ENCODE data around the gene DMRT2.

Gene DMRT2

GRCh38 chr9:1050125-1050895, at the start of gene DMRT2:
Gene DMRT2, plus strand, starts transcription at chr9:1050357. Its CDS starts 1,257 bp downstream, at chr9:1051614.
- no peak for DNase-seq (ENCODE audit: low read depth)

- DNase-seq (ENCODE audit: low read depth): no peak
Measured at GRCh38 chr9:1001838-1002237, 48.3 kb upstream of the DMRT2 start.

DNA sequence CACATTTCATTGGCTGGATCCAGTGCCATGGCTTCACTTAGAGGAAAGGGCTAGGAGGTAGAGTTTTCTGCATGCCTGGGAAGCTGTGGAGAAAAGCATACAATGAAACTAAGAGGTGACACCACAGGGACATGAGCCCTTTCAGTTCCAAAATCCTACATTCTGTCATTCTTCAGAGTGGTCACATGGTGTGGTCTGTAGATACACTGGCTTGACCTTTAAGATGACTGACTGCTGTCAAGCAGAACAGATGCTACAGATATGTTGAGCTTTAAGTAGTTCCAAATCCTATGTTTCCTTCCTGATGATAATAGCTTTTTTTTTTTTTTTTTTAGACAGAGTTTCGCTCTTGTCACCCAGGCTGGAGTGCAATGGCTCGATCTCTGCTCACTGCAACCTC, 47.5 kb upstream of the DMRT2 start:
- no peak for DNase-seq (ENCODE audit: low read depth)

- DNase-seq (ENCODE audit: low read depth): no peak
Measured at GRCh38 chr9:1005043-1005667, 45.0 kb upstream of the DMRT2 start.

- no peak for DNase-seq (ENCODE audit: low read depth)
Measured at GRCh38 chr9:1007312-1007711, 42.8 kb upstream of the DMRT2 start.

- DNase-seq (ENCODE audit: low read depth): no peak
Measured at GRCh38 chr9:1008216-1008615, 41.9 kb upstream of the DMRT2 start.

GRCh38 chr9:1009101-1009707, 41.0 kb upstream of the DMRT2 start:
- DNase-seq (ENCODE audit: low read depth): peak; percentile 70

- DNase-seq (ENCODE audit: low read depth): no peak
Measured at GRCh38 chr9:1013021-1013420, 37.1 kb upstream of the DMRT2 start.

GRCh38 chr9:1014225-1014624, 35.9 kb upstream of the DMRT2 start:
- no peak for DNase-seq (ENCODE audit: low read depth)

DNA sequence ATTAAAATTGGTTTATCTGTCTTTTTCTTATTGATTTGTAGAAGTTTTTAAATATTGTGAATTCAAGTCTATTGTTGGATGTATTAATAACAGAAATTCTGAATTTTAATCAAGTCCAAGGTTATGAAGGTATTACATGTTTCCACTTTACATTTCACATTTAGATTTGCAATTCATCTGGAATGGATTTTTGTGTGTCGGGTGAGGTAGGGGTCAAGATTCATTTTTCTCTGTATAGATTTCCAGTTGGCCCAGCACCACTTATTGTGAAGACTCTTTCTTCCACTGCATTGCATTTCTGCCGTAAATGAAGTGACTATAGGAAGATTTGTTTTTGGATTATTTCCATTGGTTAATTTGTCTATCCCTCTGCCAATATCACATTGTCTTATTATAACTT, 35.5 kb upstream of the DMRT2 start:
- DNase-seq (ENCODE audit: low read depth): no peak

GRCh38 chr9:1018121-1018520, 32.0 kb upstream of the DMRT2 start:
- DNase-seq (ENCODE audit: low read depth): no peak

DNA sequence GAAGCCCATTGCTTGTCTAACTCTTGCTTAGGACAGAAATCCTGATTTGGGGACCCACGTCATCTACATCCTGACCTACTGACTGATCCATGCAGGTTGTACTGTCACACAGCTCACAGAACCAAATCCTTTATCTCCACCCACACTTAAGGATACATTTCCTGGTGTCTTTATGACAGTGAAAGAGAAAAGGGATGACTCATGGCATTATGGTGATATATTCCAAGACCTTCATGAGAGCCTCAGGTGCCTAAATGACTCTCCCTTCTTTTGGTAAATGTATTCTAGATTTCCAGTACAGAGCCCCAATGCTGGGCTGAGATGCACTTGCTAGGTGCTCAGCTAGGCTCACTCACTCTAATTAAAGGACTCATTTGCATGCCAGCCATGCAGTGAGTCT, 26.0 kb upstream of the DMRT2 start:
- DNase-seq (ENCODE audit: low read depth): no peak

DNA sequence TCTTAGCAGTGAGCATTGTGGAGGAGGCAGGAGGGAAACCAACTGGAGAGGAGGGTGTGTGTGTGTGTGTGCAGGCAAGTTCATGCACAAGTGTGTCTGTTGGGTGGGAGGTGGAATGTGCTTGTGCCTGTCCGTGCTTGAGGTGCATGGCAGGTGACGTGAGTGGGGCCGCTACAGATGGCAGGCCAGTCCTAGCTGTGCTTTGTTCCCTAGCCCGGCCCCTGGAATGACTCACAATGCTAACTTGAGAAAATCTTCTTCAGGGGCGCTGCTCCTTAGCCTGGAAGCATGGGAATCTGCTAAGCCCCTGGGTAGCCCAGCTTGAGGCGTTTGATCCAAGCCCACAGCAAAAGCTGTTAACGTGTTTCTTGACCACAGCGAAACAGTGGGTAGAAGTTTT, 25.0 kb upstream of the DMRT2 start:
- no peak for DNase-seq (ENCODE audit: low read depth)

DNA sequence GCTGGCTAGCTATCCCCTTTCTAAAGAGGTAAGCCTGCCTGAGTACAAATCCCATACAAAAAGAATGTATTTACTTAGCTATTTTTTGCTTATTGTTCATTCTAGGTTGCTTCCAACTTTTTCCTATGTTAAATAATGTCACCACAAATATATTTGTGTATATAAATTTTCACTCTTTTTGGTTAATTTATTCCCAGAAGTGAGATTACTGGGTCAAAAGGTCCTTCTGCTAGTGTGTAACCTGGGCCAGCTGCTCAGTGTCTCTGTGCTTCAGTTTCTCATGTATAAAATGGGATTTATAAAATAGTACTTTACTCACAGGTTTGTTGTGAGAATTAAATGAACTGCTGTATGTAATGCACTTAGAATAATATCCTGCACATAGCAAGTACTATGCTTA, 23.9 kb upstream of the DMRT2 start:
- no peak for DNase-seq (ENCODE audit: low read depth)

- DNase-seq (ENCODE audit: low read depth): no peak
Measured at GRCh38 chr9:1028501-1029190, 21.5 kb upstream of the DMRT2 start.

DNA sequence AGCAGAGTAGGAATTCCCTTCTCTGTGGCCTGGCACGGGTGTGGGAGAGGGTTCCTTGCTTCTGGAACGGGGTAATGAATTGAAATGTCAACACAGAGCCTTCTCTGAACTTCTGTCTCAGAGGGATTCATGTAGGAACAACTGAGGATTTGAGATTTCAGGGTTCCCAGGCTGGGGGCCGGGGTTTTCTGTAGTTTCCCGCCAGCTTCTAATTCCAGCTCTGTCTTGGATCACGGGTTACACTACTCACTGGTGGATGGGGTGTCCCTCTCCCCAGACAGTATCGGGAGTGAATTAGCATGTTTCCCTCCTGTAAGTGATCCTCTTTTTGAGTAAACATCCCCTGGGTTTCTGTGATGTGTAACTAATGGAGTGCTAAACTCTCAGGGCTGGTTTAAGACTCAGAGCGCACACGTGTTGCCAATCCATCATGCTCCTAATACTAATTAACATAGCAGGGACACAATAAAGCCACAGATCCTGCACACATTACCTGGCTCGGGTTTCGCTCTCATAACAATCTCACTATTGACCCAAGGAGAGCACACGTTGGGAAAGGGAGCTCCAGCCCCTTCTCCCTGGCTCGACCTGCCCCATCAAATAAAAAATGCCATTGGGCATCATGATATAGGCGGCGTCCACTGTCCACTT, 18.1 kb upstream of the DMRT2 start:
- DNase-seq (ENCODE audit: low read depth): no peak

- DNase-seq (ENCODE audit: low read depth): no peak
Measured at GRCh38 chr9:1034271-1034670, 15.9 kb upstream of the DMRT2 start.

DNA sequence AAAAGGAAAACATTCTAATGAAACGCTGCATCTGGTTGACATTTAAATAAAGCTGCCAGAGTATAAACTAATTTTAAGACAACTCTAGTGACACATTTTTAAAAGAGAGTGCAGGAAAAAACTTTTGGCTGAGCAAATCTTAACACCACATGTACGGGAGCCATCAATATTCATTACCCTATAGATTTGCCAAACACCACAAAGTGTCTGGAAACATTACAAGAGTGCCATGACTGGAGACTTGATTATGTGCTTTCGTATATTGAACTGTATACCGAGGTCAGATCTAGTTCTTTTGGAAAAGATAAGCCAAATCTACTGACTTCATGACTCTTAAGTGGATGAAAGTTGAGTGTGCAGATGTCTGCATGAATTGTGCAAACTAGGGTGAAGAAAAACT, 10.6 kb upstream of the DMRT2 start:
- no peak for DNase-seq (ENCODE audit: low read depth)

- DNase-seq (ENCODE audit: low read depth): no peak
Measured at GRCh38 chr9:1042466-1042865, 7.7 kb upstream of the DMRT2 start.

GRCh38 chr9:1044643-1045042, 5.5 kb upstream of the DMRT2 start:
- DNase-seq (ENCODE audit: low read depth): no peak

DNA sequence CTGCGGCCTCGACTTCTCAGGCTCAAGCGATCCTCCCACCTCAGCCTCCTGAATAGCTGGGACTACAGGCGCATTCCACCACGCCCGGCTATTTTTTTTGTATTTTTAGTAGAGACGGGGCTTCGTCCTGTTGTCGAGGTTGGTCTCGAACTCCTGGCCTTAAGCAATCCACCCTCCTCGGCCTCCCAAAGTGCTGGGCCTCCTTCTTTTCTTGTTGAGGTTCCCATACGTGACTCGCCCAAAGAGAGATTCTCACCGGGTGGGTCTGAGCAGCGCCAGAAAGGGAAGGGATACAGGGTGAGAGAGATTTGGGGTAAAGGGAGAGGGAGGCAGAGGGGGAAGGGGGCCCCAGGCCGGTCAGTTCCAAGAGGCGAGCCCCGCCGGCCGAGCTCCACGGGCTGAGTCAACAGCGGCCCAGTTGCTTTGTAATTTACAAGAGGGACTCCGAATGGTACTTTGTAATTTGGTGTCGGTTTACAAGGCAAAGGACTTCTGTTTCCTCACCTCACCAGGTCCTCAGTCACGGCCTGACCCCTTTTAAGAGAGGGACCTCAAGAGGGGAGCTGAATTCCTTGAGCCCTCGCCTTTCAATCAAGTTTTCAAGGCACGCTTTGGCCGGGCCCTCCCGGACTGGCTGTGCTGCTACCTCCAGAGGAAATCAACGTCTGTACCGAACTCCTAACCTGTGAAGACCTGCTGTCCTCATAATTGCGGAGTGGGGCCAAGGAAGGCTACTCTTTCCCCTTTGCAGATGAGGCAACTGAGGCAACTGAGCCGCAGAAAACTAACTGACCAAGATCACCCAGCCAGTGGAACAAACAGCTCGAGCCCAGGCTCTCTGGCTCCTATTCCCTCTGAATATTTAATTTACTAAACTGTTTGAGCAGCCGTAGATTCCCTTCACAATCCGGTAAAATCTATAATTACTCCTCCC, 3.3 kb upstream of the DMRT2 start:
- no peak for DNase-seq (ENCODE audit: low read depth)

All from activated T-cell treated with anti-CD3 and anti-CD28 coated beads for 24 hours (primary cell).